ENCODE measurements around the gene RNF13. TPM values are rescaled to one million over a fixed set of nuclear protein-coding genes. Genes with fewer than 3 reads are reported as not detected.
"Not testable (repeated sequence)": the region's sequence is repeated elsewhere in the genome, so short reads cannot be mapped to it uniquely, and the experiment has no call there.

Gene RNF13
- total RNA-seq, 1 experiment from 2014 or later, result 43.5 TPM

DNA sequence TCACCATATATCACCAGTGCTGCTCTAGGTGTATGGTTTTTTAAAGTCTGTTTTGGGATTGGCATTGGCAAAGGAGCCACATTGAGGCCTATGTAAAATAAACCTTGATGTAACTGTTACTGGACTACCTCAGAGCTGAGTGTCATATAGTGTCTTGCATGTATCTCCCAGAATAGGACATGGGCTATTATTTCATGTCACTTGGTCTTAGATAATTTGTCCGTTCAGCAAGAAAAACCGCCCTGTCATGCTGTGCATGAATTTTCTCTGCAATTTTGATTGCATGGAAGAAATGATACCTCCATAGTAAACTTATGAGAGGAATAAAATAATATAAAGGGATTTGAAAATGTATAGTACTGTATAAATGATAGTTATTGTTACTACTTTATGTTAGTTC lies 59.6 kb downstream of the RNF13 start:
- Histone ChIP-seq H3K4me3 (no peak overlapping the region), H3K36me3 (peaks cover 20% of the 10 kb centered on the region)
- DNase-seq (ENCODE audit: low read depth in 1 of 2, low spot score in 2 of 2), result no peak

DNA sequence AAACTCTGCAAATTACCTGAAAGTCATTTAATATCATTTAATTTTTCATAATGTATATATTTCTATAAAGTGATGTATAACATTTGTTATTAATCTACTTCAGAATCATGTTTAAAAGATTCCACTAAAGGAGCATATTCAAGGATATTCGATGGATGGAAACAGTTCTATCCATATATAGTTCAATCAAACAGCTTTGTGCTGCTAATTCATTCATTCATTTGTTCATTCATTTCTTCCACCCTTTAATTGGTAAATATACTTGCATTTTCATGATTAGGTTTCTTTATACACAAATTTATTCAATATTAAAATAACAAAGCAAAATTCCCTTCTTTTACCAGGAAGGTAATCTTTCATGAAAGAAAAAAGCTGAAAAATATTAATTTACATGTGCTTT lies 64.7 kb downstream of the RNF13 start:
- no peak for DNase-seq (ENCODE audit: low read depth in 1 of 2, low spot score in 2 of 2)

More for the DNA sequence above, 59.6 kb downstream of the RNF13 start:
- Histone ChIP-seq H3K4me1 (replicated peaks) (no peaks in the 10 kb centered on the region), H3K27me3 (replicated peaks) (no peaks in the 10 kb centered on the region), H3K27ac (no peak overlapping the region), H3K9me3 (replicated peaks) (no peaks in the 10 kb centered on the region)

GRCh38 chr3:149879872-149880271 lies 66.9 kb downstream of the RNF13 start:
- DNase-seq (ENCODE audit: low read depth in 1 of 2, low spot score in 2 of 2), result peak in 1 of 2 experiments; percentile 8
- Histone ChIP-seq H3K4me3 (no peak overlapping the region), H3K27ac (no peak overlapping the region), H3K9me3 (replicated peaks) (no peaks in the 10 kb centered on the region), H3K36me3 (no peaks in the 10 kb centered on the region), H3K27me3 (replicated peaks) (no peaks in the 10 kb centered on the region), H3K4me1 (replicated peaks) (no peaks in the 10 kb centered on the region)

More for the DNA sequence above, 64.7 kb downstream of the RNF13 start:
- Histone ChIP-seq H3K9me3 (replicated peaks) (no peaks in the 10 kb centered on the region), H3K4me1 (replicated peaks) (no peaks in the 10 kb centered on the region), H3K4me3 (no peak overlapping the region), H3K27ac (no peak overlapping the region), H3K36me3 (peaks cover 8% of the 10 kb centered on the region), H3K27me3 (replicated peaks) (no peaks in the 10 kb centered on the region)

DNA sequence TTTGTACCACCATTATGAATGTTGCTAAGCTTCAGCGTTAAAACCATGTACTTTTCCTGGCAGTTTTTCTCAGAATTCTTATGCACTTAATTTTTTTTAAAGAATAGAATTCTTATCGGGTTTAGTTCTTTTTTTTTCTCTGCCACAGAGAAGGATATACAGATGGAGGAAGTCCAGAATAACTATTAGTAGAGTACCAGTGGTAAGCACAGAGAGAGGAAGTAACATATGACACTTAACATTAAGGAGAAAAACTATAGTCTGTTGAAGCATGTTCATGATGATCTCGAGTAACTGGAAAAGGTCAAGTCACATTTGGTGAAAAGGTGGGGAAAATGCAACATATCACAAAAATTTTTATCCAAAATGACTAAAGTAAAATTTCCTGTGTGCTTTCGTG lies 68.9 kb downstream of the RNF13 start:
- Histone ChIP-seq H3K4me1 (replicated peaks) (no peaks in the 10 kb centered on the region), H3K9me3 (replicated peaks) (no peaks in the 10 kb centered on the region), H3K27me3 (replicated peaks) (no peaks in the 10 kb centered on the region), H3K4me3 (no peak overlapping the region), H3K36me3 (no peaks in the 10 kb centered on the region), H3K27ac (no peak overlapping the region)
- DNase-seq (ENCODE audit: low read depth in 1 of 2, low spot score in 2 of 2), result no peak

DNA sequence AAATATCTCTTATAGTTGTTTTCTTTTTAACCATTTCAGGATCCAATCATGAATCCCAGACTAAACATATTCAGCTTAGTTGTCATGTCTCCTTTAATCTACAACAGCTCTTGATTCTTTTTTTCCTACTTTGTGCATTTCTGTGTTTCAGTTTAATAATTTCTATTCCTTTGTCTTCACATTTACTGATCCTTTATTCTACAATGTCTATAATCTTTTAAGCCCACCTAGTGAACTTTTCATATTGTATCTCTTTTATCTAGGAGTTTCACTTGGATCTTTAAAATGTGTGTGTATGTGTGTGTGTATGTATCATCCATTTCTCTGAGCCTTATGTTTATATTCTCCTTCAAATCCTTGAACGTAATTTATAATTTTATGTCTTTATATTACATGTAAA lies 70.1 kb downstream of the RNF13 start:
- Histone ChIP-seq H3K27me3 (replicated peaks) (no peaks in the 10 kb centered on the region), H3K4me1 (replicated peaks) (no peaks in the 10 kb centered on the region), H3K9me3 (replicated peaks) (no peaks in the 10 kb centered on the region), H3K27ac (no peak overlapping the region), H3K36me3 (no peaks in the 10 kb centered on the region), H3K4me3 (no peak overlapping the region)
- no peak for DNase-seq (ENCODE audit: low read depth in 1 of 2, low spot score in 2 of 2)

DNA sequence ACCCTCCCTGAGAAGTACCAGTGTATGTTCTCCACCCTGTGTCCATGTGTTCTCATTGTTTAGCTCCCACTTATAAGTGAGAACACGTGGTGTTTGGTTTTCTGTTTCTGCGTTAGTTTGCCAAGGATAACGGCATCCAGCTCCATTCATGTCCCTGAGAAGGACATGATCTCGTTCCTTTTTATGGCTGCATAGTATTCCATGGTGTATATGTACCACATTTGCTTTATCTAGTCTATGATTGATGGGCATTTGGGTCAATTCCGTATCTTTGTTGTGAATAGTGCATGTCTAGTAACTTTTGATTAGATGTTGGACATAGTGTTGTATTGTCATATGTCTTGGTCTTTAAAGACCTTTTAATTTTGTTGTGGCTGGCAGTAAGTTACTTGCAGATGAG lies 70.8 kb downstream of the RNF13 start:
- H3K27ac ChIP-seq; H3K27me3 ChIP-seq (replicated peaks); H3K9me3 ChIP-seq (replicated peaks); H3K4me3 ChIP-seq; H3K36me3 ChIP-seq; H3K4me1 ChIP-seq (replicated peaks); DNase-seq (ENCODE audit: low read depth in 1 of 2, low spot score in 2 of 2): not testable (repeated sequence)

GRCh38 chr3:149884848-149885247 lies 71.8 kb downstream of the RNF13 start:
- not testable (repeated sequence) for H3K27me3 ChIP-seq (replicated peaks); H3K4me1 ChIP-seq (replicated peaks); H3K27ac ChIP-seq; DNase-seq (ENCODE audit: low read depth in 1 of 2, low spot score in 2 of 2); H3K4me3 ChIP-seq; H3K9me3 ChIP-seq (replicated peaks); H3K36me3 ChIP-seq

- no peak overlapping the region for H3K4me3 ChIP-seq
- no peaks in the 10 kb centered on the region for H3K36me3 ChIP-seq
Measured at GRCh38 chr3:149886957-149887356, 73.9 kb downstream of the RNF13 start.

GRCh38 chr3:149891621-149892020 lies 78.6 kb downstream of the RNF13 start:
- Histone ChIP-seq H3K4me1 (replicated peaks) (no peaks in the 10 kb centered on the region), H3K27ac (no peak overlapping the region), H3K36me3 (no peaks in the 10 kb centered on the region), H3K27me3 (replicated peaks) (no peaks in the 10 kb centered on the region), H3K4me3 (no peak overlapping the region), H3K9me3 (replicated peaks) (no peaks in the 10 kb centered on the region)
- DNase-seq (ENCODE audit: low read depth in 1 of 2, low spot score in 2 of 2), result no peak

More at GRCh38 chr3:149886957-149887356, 73.9 kb downstream of the RNF13 start:
- H3K27ac ChIP-seq, result no peak overlapping the region
- no peaks in the 10 kb centered on the region for H3K27me3 ChIP-seq (replicated peaks)
- no peak for DNase-seq (ENCODE audit: low read depth in 1 of 2, low spot score in 2 of 2)
- no peaks in the 10 kb centered on the region for H3K4me1 ChIP-seq (replicated peaks)
- no peaks in the 10 kb centered on the region for H3K9me3 ChIP-seq (replicated peaks)

DNA sequence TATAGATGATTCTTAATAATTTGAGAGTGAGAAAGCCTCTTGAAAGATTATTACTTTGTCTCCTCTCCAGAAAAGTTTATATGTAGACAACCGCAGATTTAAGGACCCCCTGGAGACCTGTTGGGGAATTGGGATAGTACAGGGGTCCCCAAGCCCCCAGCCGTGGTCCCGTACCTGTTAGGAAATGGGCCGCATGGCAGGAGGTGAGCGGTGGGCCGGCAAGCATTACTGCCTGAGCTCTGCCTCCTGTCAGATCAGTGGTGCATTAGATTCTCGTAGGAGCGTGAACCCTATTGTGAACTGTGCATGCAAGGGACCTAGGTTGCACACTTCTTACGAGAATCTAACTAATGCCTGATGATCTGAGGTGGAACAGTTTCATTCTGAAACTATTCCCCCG lies 79.4 kb downstream of the RNF13 start:
- Histone ChIP-seq H3K36me3 (0 out of 2 replicates have a peak, but pooled peaks cover 4% of the 10 kb centered on the region), H3K9me3 (replicated peaks) (no peaks in the 10 kb centered on the region), H3K27me3 (replicated peaks) (no peaks in the 10 kb centered on the region), H3K4me1 (replicated peaks) (no peaks in the 10 kb centered on the region), H3K4me3 (no peak overlapping the region), H3K27ac (no peak overlapping the region)
- DNase-seq (ENCODE audit: low read depth in 1 of 2, low spot score in 2 of 2), result no peak

DNA sequence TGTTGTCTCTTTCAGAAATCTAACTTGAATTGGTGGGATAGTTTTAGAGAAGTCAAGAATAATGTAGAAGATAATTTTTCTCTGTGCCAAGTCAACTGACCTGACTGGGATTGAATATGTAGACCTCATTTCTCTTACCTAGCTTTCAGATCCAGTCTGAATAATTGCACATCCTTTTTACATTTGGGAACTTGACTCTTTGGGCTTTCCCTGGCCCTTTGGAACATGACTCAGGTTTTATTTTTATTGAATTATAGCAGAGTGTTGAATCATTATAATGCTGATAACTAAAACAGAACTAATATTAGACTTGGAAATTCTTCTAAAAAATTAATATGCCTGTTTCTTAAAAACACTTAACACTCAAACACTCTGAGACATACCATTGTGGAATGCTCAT lies 81.2 kb downstream of the RNF13 start:
- Histone ChIP-seq H3K9me3 (replicated peaks) (no peaks in the 10 kb centered on the region), H3K27ac (no peak overlapping the region), H3K27me3 (replicated peaks) (no peaks in the 10 kb centered on the region), H3K36me3 (0 out of 2 replicates have a peak, but pooled peaks cover 4% of the 10 kb centered on the region), H3K4me3 (no peak overlapping the region), H3K4me1 (replicated peaks) (peaks cover 9% of the 10 kb centered on the region)
- no peak for DNase-seq (ENCODE audit: low read depth in 1 of 2, low spot score in 2 of 2)

- Histone ChIP-seq H3K9me3 (replicated peaks) (no peaks in the 10 kb centered on the region), H3K36me3 (0 out of 2 replicates have a peak, but pooled peaks cover 4% of the 10 kb centered on the region), H3K27ac (no peak overlapping the region), H3K27me3 (replicated peaks) (no peaks in the 10 kb centered on the region), H3K4me3 (no peak overlapping the region), H3K4me1 (replicated peaks) (peaks cover 9% of the 10 kb centered on the region)
- no peak for DNase-seq (ENCODE audit: low read depth in 1 of 2, low spot score in 2 of 2)
Measured at GRCh38 chr3:149895339-149895738, 82.3 kb downstream of the RNF13 start.

- Histone ChIP-seq H3K4me1 (replicated peaks) (peaks cover 9% of the 10 kb centered on the region), H3K27ac (no peak overlapping the region), H3K9me3 (replicated peaks) (no peaks in the 10 kb centered on the region), H3K4me3 (no peak overlapping the region), H3K36me3 (0 out of 2 replicates have a peak, but pooled peaks cover 4% of the 10 kb centered on the region), H3K27me3 (replicated peaks) (no peaks in the 10 kb centered on the region)
- no peak for DNase-seq (ENCODE audit: low read depth in 1 of 2, low spot score in 2 of 2)
Measured at GRCh38 chr3:149895769-149896168, 82.8 kb downstream of the RNF13 start.

DNA sequence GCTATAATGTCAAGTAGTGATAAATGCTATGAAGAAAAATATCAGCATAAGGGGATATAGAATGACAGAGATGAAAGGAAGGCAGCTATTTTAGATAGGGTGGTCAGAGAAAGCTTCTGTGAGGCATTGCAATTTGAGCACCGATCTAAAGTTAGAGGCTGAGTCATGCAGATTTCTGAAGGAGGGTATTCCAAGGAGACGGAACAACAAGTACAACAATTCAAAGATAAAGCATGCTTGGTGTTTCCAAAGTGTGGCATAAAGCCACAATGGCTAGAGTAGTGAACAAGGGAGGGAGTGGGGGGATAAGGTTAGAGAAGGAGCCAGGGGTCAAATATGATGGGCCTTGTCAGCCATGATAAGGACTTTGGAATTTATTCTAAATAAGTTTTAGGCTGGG lies 85.8 kb downstream of the RNF13 start:
- Histone ChIP-seq H3K36me3 (0 out of 2 replicates have a peak, but pooled peaks cover 4% of the 10 kb centered on the region), H3K27me3 (replicated peaks) (no peaks in the 10 kb centered on the region), H3K4me1 (replicated peaks) (peaks cover 9% of the 10 kb centered on the region), H3K9me3 (replicated peaks) (no peaks in the 10 kb centered on the region), H3K27ac (peak overlapping the region; percentile 14; the same call in 1 of the 2 replicates), H3K4me3 (no peak overlapping the region)
- DNase-seq (ENCODE audit: low read depth in 1 of 2, low spot score in 2 of 2), result peak in 1 of 2 experiments; percentile 23

GRCh38 chr3:149900322-149900721 lies 87.3 kb downstream of the RNF13 start:
- Histone ChIP-seq H3K9me3 (replicated peaks) (no peaks in the 10 kb centered on the region), H3K4me3 (no peak overlapping the region), H3K36me3 (0 out of 2 replicates have a peak, but pooled peaks cover 4% of the 10 kb centered on the region), H3K27ac (no peak overlapping the region), H3K4me1 (replicated peaks) (peaks cover 9% of the 10 kb centered on the region), H3K27me3 (replicated peaks) (no peaks in the 10 kb centered on the region)
- no peak for DNase-seq (ENCODE audit: low read depth in 1 of 2, low spot score in 2 of 2)
